Measurements from ENCODE around the gene ASNSD1.

The ASNSD1 gene

DNA sequence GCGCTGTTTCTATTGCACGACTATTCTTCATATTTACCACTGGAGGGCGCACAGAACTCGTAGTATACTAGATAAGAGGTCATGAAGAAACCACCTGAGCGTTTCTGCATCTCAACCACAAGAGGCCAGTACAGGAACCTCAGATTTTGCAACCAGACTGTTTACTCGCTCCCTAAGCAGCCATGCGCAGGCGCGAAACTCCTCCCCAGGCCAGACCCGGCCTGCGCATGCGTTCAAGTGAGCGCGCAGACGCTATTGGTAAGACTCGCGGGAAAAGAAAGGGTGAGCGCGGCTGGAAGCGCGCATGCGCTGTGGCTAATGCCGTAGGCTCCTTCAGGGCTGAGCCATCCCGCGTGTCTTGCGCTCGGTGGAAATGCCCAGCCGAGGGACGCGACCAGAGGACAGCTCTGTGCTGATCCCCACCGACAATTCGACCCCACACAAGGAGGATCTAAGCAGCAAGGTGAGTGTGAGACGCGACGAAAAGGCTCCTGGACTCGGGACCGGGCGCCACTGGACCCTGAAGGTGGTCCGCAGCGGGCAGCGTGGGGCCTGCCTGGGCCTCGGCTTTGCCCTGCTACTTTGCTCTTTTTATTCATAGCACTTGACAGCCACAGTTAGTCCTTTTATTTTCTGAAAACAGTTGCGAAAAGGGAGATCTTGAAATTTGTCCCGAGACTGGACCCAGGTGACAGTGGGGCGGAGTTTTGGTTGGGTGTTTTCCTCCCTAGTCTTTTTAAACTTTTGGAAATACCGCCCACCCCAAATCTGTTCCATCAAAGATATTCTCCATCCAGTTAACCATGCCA is at the start of gene ASNSD1:
Gene ASNSD1, plus strand, starts transcription at position 312 of the 809 bp plus-strand sequence. CDS start 4,674 bp downstream, outside the sequence.
- DNase-seq, result peak; percentile 98

DNA sequence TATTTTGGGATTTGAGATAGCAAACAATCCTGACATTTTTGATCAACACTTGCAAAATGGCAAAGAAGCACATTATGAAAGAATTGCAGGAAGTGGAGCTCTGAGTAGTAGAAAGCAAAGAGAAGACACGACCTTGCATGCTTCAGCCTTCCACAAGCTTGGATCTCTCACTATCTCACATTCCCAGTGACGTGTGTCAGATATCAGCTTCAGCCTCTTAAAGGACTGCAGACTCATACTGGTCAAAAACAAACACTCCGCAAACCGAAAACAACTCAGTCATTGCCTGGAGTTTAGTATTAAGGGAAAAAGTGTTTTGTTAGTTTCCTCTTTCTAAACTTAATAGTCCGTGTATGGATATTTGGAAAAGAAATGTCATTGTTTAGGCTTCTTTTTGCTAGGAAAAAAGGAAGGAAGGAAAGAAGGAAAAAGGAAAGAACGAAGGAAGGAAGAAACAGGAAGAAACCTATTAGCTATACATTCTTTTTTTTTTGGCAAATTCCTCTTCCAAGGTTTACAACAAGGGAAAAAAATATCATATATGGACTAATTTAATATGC is 48.1 kb upstream of the ASNSD1 start:
- no peak for DNase-seq

DNA sequence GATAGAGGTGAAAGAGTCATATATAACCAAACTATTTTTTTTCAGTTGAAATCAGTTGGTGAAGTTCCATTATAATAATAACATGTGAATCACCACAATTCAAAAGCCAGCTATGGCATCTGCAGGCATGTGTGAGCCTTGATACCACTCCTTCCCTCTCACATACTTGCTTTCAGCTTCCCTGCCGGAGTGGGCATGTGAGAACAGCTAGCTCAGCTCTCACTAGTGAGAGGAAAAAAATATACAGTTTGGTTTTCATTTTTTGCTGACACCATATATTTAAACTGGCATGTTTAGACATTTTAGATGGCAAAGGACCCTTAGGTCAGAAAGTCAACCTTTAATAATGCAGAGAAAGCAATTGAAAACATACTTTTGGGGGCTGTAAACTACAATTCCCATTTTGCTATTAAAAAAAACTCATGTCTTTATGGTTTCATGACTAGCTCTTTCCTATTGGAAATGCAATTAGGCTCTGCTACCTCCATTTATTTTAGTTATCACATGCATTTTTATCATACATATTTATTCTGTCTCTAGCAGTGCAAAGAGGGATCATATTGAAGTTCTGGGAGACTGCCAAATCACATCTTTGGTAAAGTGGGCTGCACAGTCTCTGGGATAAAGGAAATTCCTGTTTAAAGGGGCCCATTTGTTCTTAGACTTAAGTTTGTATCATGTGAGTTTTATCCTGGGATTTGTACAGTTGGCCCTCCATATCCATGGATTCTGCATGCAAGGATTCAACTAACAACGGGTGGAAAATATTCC is 47.4 kb upstream of the ASNSD1 start:
- DNase-seq, result no peak

DNA sequence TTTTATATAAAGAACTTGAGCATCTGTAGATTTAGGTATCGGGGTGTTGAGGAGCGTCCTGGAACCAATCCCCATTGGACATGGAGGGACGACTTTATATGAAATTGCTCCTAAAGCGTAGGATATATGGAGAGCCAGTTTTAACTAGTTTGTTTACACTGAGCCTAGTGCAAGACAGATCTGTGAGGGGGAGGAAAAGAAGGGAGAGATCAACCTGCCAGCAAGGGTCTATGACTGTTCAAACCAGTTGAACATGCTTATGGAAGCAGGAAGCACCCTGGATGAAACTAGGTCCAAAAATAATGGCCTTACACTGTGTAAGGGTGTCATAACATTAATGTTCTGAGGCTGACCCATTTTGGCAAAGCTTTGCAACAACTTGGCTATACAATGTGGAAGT is 46.7 kb upstream of the ASNSD1 start:
- DNase-seq, result no peak

DNA sequence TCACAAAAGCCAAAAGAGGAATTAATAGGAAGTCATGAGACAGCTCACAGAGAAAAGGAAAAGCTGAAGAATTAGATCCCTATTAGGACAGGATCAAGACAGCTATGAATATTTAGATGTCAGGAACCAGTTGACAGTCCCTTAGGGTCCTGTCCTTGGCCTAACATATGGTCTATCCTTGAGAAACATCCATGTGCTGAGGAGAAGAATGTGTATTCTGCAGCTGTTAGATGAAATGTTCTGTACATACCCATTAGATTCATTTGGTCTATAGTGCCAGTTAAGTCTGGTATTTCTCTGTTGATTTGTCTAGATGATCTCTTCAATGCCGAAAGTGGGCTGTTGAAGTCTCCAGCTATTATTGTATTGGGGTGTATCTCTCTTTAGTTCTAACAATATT is 43.1 kb upstream of the ASNSD1 start:
- DNase-seq, result no peak

DNA sequence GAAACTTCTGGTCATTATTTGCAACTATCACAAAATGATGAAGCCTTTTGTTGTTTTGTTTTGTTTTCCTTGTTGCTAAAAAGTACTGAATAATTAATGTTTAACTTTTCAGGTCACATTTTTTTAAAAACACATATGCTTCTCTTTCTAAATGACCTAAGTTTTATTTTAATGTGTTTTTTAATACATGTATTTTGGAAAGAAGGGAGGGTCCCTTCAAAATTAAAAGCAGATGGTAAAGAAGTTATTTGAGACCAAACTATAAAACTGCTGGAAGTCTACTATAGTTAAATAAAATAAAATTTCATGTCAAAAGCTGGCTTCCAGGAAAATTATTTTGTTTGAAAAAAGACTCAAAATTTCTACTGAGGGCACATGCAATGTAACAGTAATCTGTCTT is 39.5 kb upstream of the ASNSD1 start:
- no peak for DNase-seq

DNA sequence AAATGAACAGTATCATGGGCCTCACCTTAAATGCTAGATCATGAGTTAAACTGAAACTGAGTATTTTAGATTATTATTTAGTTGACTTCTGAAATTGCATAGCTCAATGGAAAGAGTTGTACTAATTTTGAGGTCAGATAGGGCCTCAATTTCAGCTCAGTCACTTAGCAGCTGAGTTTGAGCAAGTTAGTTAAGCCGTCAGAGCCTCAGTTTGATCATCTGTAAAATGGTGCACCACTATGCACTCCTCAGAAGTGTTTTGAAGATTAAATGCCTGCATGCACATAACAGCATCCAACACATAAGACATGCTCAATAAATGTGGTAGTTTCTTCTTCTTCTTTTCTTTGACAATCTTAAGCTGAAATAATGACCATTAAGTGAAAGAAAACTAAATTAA is 38.2 kb upstream of the ASNSD1 start:
- DNase-seq, result no peak

DNA sequence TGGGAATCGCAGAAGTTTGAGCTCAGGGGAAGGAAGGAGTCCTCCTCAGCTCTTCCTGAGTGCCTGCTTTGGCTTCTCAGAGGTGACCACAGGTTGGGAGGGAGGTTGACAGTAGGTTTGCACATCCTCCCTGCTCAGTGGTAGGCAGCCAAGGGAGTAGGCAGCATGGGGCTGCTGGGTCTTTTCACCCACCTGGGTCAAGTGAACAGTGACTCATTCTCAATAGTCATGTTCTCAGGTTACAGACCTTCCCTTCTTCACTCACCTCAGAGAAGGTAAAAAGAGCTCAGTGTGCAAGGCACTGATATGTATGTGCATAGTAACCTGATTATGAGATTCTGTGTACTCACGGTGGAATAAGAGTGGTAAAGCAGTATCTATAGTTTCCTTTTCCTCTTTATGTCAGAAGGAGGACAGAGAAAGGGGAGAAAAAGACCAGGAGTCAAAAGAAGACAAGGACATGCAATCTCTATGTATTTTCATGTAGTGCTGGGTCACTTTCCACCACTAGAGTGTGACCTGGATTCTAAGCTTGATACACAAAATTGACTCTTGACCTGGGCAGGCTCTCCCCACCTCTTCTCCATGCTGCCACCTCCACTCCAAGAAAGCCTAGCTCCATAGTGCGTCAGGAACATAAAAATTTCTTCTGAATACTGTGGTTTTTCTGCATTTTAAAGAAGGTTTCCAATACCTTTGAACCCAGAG is 36.5 kb upstream of the ASNSD1 start:
- DNase-seq, result no peak

DNA sequence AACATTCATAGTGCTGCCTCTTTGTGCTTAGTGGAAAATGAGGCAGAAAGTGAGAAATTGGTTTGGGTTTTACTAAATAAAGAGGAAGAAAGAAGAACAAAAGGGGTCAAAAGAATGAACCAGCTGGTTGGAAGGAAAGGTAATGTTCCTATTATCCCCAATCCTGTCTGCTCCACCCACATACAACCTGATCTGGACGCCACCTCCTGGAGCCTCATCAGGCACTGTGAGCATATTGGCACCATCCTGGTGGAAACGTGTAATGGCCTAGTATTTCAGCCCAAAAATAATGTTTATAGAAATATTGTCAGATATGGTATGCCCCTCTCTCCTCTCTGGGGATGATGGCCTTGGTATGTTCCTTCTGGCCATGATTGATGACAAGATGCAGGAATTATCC is 35.6 kb upstream of the ASNSD1 start:
- DNase-seq, result no peak

DNA sequence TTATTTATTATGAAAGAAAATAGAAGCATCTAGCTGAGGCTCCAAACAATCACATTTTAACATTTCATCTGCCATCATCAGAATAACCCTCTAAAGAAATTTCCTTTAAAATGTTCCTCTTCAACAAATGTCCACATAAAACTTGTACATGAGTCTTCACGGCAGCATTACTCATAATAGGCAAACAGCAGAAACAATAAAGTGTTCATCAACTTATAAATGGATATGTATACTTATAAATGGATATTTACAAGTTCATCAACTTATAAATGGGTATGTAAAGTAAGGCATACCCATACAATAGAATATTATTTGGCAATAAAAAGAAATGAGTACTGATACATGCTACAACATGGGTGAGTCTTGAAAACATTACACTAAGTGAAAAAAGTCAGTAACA is 33.5 kb upstream of the ASNSD1 start:
- DNase-seq, result no peak

DNA sequence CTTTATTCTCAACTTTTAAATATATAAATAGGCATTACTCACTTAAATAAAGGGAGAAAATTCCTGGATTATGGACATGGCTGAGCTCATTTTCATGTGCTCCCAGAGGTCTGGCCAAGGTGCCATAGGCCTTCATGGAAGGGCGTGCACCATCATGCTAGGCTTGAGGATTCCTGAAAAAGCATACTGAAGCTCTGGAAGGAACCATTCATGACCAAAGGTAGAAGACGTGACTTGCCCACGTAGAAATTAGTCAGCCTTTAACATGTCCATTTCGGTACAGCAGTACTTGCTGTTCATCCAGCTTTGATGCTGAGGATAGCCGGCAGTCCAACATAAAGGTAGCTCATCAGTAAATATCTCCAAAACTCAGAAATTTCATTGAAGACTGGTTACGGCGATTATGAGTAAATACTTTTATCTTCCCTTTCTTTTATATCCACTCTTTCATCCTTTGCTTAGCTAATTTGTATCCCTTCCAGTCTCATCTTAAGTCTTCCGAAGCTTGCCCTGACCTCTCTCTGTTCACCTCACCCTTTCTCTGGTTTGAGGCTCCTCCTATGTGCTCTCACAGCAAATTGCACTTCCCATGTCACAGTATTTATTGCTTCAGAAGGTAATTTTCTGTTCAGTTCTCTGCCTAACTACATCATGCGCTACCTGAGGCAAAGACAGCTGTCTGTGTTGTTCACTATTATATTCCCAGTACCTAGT is 32.3 kb upstream of the ASNSD1 start:
- no peak for DNase-seq

DNA sequence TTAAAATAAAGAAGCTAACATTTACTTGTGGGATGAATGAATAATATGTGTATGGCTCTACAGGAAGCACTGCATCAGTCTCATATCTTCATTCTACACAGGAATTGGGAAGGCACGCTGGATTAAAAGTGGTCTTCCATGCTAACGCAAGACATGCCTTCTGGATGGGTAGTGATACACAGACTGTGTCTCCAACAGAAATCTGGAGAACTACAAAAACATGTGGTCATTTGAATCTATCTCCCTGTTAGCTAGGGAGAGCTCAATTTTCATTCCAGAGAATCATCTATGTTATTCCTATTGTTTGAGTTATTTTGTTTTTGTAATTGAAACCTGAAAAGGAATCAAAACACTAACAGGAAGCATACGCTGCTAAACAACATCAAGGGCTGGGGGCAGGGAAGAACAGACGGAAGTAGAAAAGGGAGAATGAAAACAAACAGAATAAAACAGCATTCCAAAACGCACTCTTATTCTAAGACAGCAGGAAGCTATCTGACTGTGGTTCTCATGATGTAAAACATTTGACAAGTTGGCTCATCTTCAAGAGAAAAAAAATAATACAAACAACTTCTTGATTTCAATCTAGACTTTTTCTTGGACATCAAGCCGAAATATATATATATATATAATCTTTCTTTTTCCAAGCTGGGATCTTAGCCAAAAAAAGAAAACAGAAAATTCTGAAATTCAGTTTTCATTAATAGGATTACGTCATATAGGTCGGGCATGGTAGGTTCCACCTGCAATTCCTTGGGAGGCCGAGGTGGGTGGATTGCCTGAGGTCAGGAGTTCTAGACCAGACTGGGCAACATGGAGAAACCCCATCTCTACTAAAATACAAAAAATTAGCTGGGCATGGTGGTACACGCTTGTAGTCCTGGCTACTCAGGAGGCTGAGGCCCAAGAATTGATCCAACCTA is 31.5 kb upstream of the ASNSD1 start:
- no peak for DNase-seq

DNA sequence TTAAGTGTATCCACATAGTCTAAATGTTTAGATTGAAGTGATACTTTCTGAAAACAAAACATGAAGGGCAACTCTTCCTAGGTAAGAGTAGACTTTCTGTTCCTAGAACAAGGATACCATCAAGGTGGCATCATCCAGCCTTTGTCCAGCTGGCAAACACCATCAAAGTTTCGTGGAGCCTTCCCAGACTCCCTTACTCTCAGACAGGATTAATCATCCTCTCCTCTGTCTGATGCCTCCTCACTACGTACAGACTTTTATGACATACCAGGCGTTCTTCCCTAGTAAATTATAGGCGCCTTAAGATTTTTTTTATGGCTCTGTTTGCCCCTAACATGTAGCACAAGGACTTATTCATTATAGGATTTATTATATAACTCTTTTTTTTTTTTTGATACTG is 29.4 kb upstream of the ASNSD1 start:
- DNase-seq, result no peak

DNA sequence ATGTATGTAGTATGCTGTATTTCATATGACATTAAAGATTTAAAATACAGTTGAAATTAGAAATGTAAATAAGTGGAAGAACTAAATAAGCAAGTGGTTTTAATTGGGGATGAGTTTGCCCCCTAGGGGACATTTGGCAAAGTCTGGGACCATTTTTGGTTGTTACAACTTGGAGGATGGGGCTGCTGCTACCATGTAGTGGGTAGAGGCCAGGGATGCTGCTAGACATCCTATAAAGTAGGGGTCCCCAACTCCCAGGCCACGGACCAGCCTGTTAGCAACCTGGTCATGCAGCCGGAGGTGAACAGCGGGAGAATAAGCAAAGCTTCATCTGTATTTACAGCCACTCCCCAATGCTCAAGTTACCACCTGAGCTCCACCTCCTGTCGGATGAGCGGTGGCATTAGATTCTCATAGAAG is 27.9 kb upstream of the ASNSD1 start:
- DNase-seq, result no peak

DNA sequence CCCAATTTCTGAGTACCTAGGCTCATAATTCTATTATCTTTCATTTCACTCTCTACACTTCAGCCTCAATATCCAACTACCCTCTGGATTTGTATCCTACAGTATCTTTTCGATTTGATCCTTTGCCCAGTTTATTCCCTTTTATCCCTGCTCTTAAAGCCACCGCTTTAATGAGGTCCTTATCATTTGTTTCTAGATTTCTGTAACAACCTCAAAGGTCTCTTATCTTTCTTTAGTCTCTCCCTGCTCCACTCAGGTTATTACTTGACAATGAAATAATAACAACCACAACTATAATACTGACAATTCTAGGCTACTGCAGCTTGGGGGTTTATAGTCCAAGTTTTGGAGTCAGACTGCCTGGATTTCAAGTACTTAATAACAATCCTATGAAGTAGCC is 25.9 kb upstream of the ASNSD1 start:
- DNase-seq, result no peak

DNA sequence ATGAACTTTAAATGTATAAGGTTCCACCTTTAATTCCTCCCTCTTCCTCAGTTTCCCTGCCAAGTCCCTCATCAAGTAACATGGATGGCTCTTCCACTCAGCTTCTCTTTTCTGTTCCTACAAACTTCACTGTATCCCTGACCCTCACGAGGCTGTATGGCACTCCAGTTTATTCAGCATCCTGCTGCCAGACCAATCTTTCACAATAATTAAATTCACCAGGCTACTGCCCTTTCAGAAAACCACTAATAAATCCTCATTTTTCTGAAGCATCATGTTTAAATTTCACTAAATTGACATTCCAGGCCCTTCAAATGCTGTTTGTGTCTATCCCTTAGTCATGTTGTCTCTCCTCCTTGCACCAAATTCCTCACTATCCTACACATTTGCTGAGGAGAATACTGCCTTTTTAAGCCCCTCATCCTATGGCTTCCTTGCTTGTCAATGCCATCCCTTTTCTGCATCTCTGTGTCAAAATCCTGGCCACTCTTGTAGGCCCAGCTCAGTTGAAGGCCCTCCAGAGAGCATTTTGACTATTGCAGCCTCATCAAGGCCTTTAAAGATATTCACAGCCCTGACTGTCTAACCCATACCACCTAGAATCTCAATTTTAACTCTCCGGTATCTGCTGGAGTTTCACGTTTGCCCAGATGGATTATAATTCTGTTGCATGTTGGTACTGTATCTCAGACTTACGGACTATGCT is 22.8 kb upstream of the ASNSD1 start:
- DNase-seq, result no peak

DNA sequence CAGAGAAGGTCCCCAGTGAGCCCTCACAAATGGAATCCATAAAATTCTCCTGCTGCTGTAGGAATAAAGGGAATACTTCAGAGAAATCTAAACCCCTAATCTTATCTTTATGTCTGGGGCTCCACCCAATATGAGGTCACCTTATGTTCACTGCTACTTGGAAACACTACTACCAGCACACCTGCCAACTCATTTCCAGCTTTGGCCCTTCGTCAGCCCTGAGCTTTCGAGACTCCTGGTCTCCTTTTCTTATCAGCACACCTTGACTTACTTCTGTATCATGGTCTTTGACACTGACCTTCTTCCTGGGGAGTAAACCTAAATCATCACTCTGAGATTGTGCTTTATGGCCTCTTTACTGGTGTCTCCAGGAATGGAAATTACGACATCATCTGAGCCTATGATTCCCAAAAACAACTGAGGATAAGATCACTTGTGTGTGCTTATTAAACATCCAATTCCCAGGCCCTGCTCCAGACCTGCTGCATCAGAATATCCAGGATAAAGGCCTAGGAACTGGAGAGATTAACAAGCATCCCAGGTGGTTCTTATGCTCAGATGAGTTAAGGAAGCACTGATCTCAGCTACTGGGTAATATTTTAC is 22.2 kb upstream of the ASNSD1 start:
- DNase-seq, result no peak

DNA sequence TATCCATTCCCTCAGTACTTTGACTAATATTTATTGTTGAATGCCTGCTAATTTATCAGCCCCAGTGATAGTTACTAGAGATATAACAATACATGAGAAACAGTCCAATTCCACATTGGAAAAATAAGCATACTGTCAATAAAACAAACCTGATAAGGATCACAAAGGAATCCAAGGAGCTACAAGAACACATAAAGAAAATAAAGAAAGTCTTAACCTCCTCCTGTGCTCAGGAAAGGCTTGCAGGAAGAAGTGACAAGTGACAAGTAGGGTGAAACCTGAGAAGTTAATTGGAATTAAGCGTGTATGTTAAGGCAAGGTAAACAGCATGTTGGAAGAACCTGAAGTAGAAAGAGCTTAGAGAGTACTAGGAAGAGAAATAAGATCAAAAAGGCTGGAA is 20.3 kb upstream of the ASNSD1 start:
- DNase-seq, result no peak

DNA sequence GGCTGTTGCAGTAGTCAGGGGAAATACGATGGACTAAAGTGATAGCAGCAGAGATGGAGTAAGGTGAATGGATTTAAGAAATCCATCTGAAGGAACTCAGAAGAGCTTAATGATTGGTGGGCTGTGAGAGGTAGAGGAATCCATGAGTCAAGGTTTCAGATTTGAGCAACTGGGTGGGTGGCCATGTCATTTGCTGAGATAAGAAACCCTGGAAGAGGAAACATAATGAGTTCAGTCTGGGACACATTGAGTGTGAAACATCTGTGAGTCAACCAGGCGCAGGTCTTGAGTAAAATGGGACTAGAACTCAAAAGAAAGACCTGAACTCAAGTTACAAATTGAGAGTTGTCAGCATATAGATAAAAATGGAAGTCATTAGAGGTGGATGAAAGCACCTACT is 19.7 kb upstream of the ASNSD1 start:
- DNase-seq, result peak; percentile 6

DNA sequence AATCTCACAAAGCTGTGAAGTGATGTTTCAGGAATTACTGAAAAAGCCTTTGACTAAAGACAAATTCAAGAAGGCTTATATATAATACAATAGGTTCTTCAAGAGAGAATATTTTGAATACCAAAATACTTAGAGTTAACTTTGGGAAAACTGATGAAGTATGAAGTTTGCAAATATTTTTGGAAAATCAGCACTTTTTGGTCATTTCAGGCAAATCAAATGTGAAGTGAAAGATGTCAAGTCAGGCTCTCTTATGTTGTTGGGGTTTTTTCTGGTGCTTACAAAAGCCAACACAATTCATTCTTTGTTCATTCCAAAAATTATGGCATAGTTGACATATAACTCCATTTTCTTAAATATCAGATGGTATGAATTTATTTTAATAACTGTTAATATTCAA is 14.7 kb upstream of the ASNSD1 start:
- no peak for DNase-seq

Data from stimulated activated naive CD4-positive, alpha-beta T cell treated with Interleukin-2 at 50 U/mL for 16 hours (primary cell).